Esophagus muscularis mucosa (tissue), 4 donors: ENCODE data around the gene ADD2.

ENCODE experiments used
- CTCF ChIP-seq, 3 experiments: fragments of 200-600 bp in 2 of 3; fragments of 450-650 bp in 1 of 3; sonication (generic) in 2 of 3; IDR thresholded peaks; one replicate each; pipeline ENCODE4 v1.5.1; 2017 to 2019; ENCODE audit warnings: antibody characterized with exemption in 3 of 3, mild to moderate bottlenecking in 2 of 3, moderate library complexity in 1 of 3
- EP300 ChIP-seq: sonication (generic); formaldehyde crosslinking; IDR thresholded peaks from one replicate; pipeline ENCODE4 v1.6.1; 2017; ENCODE audit warnings: antibody characterized with exemption
- POLR2A ChIP-seq: fragments of 450-650 bp; IDR thresholded peaks from one replicate; pipeline ENCODE4 v1.6.1; 2017; ENCODE audit warnings: antibody characterized with exemption, moderate library complexity, mild to moderate bottlenecking, low read depth

GRCh38 chr2:70808983-70809958, 41.3 kb upstream of the ADD2 start:
- TF ChIP-seq CTCF (IDR thresholded peaks at IDR 0.05) (no peak), EP300 (no peak), POLR2A (no peak)
